Ishikawa (cell line): ENCODE data around the gene DTWD1.

Source experiments
- EP300 ChIP-seq: IDR thresholded peaks from 2 replicates; pipeline ENCODE4 v1.6.1; 2012; ENCODE audit warnings: borderline replicate concordance
- RAD21 ChIP-seq: IDR thresholded peaks from 2 replicates; pipeline ENCODE4 v1.6.1; 2012; ENCODE audit warnings: low read depth
- TAF1 ChIP-seq: IDR thresholded peaks from 2 replicates; pipeline ENCODE4 v1.6.1; 2012; ENCODE audit warnings: low read depth, mild to moderate bottlenecking
- USF1 ChIP-seq: IDR thresholded peaks from 2 replicates; pipeline ENCODE4 v1.6.1; 2012
- YY1 ChIP-seq: IDR thresholded peaks from 2 replicates; pipeline ENCODE4 v1.6.1; 2012; ENCODE audit warnings: low read depth
- ZBTB7A ChIP-seq: IDR thresholded peaks from 2 replicates; pipeline ENCODE4 v1.6.1; 2012; ENCODE audit warnings: low read depth
- TF ChIP-seq, protein P1 (sequence below): IDR thresholded peaks from 2 replicates; pipeline ENCODE4 v1.6.1; 2012; ENCODE audit warnings: low read depth, mild to moderate bottlenecking

- TF ChIP-seq USF1 (no peak), ZBTB7A (no peak), RAD21 (no peak), YY1 (no peak), EP300 (no peak), TAF1 (no peak)
- TF ChIP-seq, protein P1, sequence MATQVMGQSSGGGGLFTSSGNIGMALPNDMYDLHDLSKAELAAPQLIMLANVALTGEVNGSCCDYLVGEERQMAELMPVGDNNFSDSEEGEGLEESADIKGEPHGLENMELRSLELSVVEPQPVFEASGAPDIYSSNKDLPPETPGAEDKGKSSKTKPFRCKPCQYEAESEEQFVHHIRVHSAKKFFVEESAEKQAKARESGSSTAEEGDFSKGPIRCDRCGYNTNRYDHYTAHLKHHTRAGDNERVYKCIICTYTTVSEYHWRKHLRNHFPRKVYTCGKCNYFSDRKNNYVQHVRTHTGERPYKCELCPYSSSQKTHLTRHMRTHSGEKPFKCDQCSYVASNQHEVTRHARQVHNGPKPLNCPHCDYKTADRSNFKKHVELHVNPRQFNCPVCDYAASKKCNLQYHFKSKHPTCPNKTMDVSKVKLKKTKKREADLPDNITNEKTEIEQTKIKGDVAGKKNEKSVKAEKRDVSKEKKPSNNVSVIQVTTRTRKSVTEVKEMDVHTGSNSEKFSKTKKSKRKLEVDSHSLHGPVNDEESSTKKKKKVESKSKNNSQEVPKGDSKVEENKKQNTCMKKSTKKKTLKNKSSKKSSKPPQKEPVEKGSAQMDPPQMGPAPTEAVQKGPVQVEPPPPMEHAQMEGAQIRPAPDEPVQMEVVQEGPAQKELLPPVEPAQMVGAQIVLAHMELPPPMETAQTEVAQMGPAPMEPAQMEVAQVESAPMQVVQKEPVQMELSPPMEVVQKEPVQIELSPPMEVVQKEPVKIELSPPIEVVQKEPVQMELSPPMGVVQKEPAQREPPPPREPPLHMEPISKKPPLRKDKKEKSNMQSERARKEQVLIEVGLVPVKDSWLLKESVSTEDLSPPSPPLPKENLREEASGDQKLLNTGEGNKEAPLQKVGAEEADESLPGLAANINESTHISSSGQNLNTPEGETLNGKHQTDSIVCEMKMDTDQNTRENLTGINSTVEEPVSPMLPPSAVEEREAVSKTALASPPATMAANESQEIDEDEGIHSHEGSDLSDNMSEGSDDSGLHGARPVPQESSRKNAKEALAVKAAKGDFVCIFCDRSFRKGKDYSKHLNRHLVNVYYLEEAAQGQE = no peak
These were observed 67.4 kb downstream of the DTWD1 start for GRCh38 chr15:49688135-49688790.
